GM12878 (cell line): ENCODE measurements around the gene IL12B. TPM values are rescaled to one million over a fixed set of nuclear protein-coding genes. Genes with fewer than 3 reads are reported as not detected.
A peak's percentile ranks its signal among the peaks of the same experiment; 100 is the strongest.

ENCODE experiments used
- ATAC-seq: fragments of 200-7000 bp; cut with Tn5 transposase; 3 replicates; pipeline ENCODE4 v1.9.1; 2020; ENCODE audit warnings: mild to moderate bottlenecking, moderate library complexity
- BruUV-seq: library from RNA; stranded (reverse); fragments of 400-500 nt; replicated peaks from 2 replicates; lab custom pipeline; 2021; lab: Mats Ljungman, UMichigan
- CTCF ChIA-PET: fragments of 300-600 bp; sonication (Branson Sonifier 250); formaldehyde crosslinking; extraction: SDS; loops from one replicate; lab custom pipeline; 2021; ENCODE audit warnings: inconsistent platforms; lab: Yijun Ruan, JAX
- POLR2A ChIA-PET: fragments of 350-600 bp; formaldehyde crosslinking; extraction: SDS; loops from one replicate; lab custom pipeline; 2021; ENCODE audit warnings: inconsistent platforms; lab: Charles Lee
- RAD21 ChIA-PET: fragments of 300-600 bp; sonication (Branson Sonifier 250); formaldehyde crosslinking; loops from one replicate; lab custom pipeline; 2023; ENCODE audit warnings: antibody characterized with exemption; ENCODE audit not compliant: unreplicated experiment; lab: Charles Lee
- SMC1A ChIA-PET: fragments of 300-600 bp; sonication (Branson Sonifier 250); formaldehyde crosslinking; loops from one replicate; lab custom pipeline; 2023; ENCODE audit not compliant: unreplicated experiment, uncharacterized antibody; lab: Charles Lee
- DNase-seq: peaks from one replicate; pipeline ENCODE4 v3.0.0-alpha.2; 2011; ENCODE audit warnings: low read depth, low spot score
- FAIRE-seq: peaks from 3 replicates; lab custom pipeline; 2011; peaks lifted over from hg19 to GRCh38; lab: Jason Lieb, UNC
- H2AFZ ChIP-seq: 2 replicates; pipeline ENCODE4 v1.6.0; 2011; ENCODE audit warnings: low read depth, low read length, control low read depth; ENCODE audit not compliant: control insufficient read depth
- H3K27ac ChIP-seq: 2 replicates; pipeline ENCODE4 v1.5.1; 2011; ENCODE audit warnings: control low read depth; ENCODE audit not compliant: control insufficient read depth, insufficient read depth
- H3K27me3 ChIP-seq, 2 experiments: replicated peaks in 1 of 2; 2 replicates each; pipeline versions ENCODE4 v1.6.0 to v1.6.1; 2011; ENCODE audit warnings: low read length in 1 of 2; ENCODE audit not compliant: control insufficient read depth in 2 of 2, insufficient read depth in 2 of 2
- H3K36me3 ChIP-seq, 2 experiments: 2 replicates each; pipeline ENCODE4 v1.5.1; 2011; ENCODE audit warnings: low read length in 1 of 2; ENCODE audit not compliant: control insufficient read depth in 2 of 2, insufficient read depth in 2 of 2
- H3K4me1 ChIP-seq: 2 replicates; pipeline ENCODE4 v1.6.1; 2011; ENCODE audit warnings: mild to moderate bottlenecking, low read length, moderate library complexity, mixed read lengths; ENCODE audit not compliant: control insufficient read depth, insufficient read depth
- H3K4me2 ChIP-seq: 2 replicates; pipeline ENCODE4 v1.6.0; 2011; ENCODE audit warnings: control low read depth; ENCODE audit not compliant: control insufficient read depth, insufficient read depth
- H3K4me3 ChIP-seq: fragments of 200-600 bp; sonication (generic); 2 replicates; pipeline ENCODE4 v1.5.1; 2016
- H3K79me2 ChIP-seq: 2 replicates; pipeline ENCODE4 v1.6.0; 2011; ENCODE audit warnings: low read length; ENCODE audit not compliant: control insufficient read depth, insufficient read depth
- H3K9ac ChIP-seq: 2 replicates; pipeline ENCODE4 v1.8.0; 2011; ENCODE audit warnings: low read length, control low read depth, mixed read lengths; ENCODE audit not compliant: control insufficient read depth, insufficient read depth
- H3K9me3 ChIP-seq: replicated peaks from 3 replicates; pipeline ENCODE4 v1.5.1; 2011; ENCODE audit warnings: mild to moderate bottlenecking, low read length; ENCODE audit not compliant: control insufficient read depth, insufficient read depth
- H4K20me1 ChIP-seq: 2 replicates; pipeline ENCODE4 v1.6.0; 2011; ENCODE audit not compliant: control insufficient read depth, insufficient read depth
- ASH2L ChIP-seq: fragments of 300-600, 200-600 bp; sonication (generic); IDR thresholded peaks from 2 replicates; pipeline ENCODE4 v1.6.1; 2017; ENCODE audit warnings: low read depth, mild to moderate bottlenecking, borderline replicate concordance
- EED ChIP-seq: sonication (generic); IDR thresholded peaks from 2 replicates; pipeline ENCODE4 v1.6.1; 2016; ENCODE audit warnings: antibody characterized with exemption, low read depth
- IRF4 ChIP-seq: IDR thresholded peaks from 2 replicates; pipeline ENCODE4 v1.6.1; 2011; ENCODE audit warnings: low read depth, low read length
- JUND ChIP-seq: IDR thresholded peaks from 2 replicates; pipeline ENCODE4 v1.6.1; 2012; ENCODE audit warnings: low read depth, mild to moderate bottlenecking, low read length, improper control_type of control experiment, moderate library complexity
- KDM1A ChIP-seq: fragments of 200-600 bp; sonication (generic); IDR thresholded peaks from 2 replicates; pipeline ENCODE4 v1.6.1; 2016; ENCODE audit warnings: borderline replicate concordance
- MXI1 ChIP-seq: fragments of 150-350 bp; IDR thresholded peaks from 2 replicates; pipeline ENCODE4 v1.6.1; 2011; ENCODE audit warnings: low read depth, mild to moderate bottlenecking, inconsistent platforms, low read length, improper control_type of control experiment
- SP1 ChIP-seq: IDR thresholded peaks from one replicate; pipeline ENCODE4 v1.6.1; 2011; ENCODE audit warnings: low read depth, low read length
- SPI1 ChIP-seq: IDR thresholded peaks from 2 replicates; pipeline ENCODE4 v1.6.1; 2011; ENCODE audit warnings: low read depth, mild to moderate bottlenecking, low read length, moderate library complexity, borderline replicate concordance; ENCODE audit not compliant: insufficient read depth
- TCF3 ChIP-seq: IDR thresholded peaks from 2 replicates; pipeline ENCODE4 v1.6.1; 2012; ENCODE audit warnings: low read depth, mild to moderate bottlenecking, low read length, borderline replicate concordance; ENCODE audit not compliant: insufficient read depth
- YBX1 ChIP-seq: fragments of 450-650 bp; IDR thresholded peaks from 2 replicates; pipeline ENCODE4 v1.6.1; 2016; ENCODE audit warnings: antibody characterized with exemption
- YY1 ChIP-seq: IDR thresholded peaks from 2 replicates; pipeline ENCODE4 v1.6.1; 2011; ENCODE audit warnings: low read depth, mild to moderate bottlenecking, low read length
- ZNF207 ChIP-seq: fragments of 450-650 bp; IDR thresholded peaks from 2 replicates; pipeline ENCODE4 v1.6.1; 2014; ENCODE audit warnings: antibody characterized with exemption, mild to moderate bottlenecking, borderline replicate concordance
- ZNF622 ChIP-seq: fragments of 450-650 bp; IDR thresholded peaks from 2 replicates; pipeline ENCODE4 v1.6.1; 2017; ENCODE audit warnings: mild to moderate bottlenecking, inconsistent platforms
- WGBS: methylation state at CpG from one replicate; pipeline ENCODE4 v1.1.6; 2016; ENCODE audit warnings: low lambda C conversion rate; ENCODE audit not compliant: insufficient replicate concordance, insufficient coverage; ENCODE audit errors: missing lambda C conversion rate; 5-methylcytosine and 5-hydroxymethylcytosine counted together
- in situ Hi-C: fragments of 300-500 bp; cut with MboI; formaldehyde crosslinking; loops from 9 replicates; pipeline ENCODE4 v1.14.3; 2018; ENCODE audit warnings: mixed read lengths
- intact Hi-C: fragments of 100-400 bp; cut with micrococcal nuclease; formaldehyde crosslinking; loops from one replicate; pipeline ENCODE4 v1.14.2; 2022; ENCODE audit not compliant: unreplicated experiment
- polyA plus RNA-seq, 11 experiments: library from polyadenylated mRNA; depleted of rRNA in 4 of 11; unstranded in 6 of 11; stranded (reverse) in 5 of 11; fragments of >200 nt; fragmentation: Nextera tagmentation in 4 of 11; fragmentation: Illumina TruSeq in 1 of 11; extraction: Ambion mirVana in 4 of 11; extraction: Trizol in 1 of 11; gene quantifications; 1 replicate in 1 of 11; 2 replicates in 10 of 11; pipeline versions ENCODE4 v1.2.1 to v1.2.3, GENCODE V29; 2011 to 2016; ENCODE audit warnings: inconsistent platforms in 2 of 11, missing spikeins in 2 of 11, low read depth in 1 of 11
- total RNA-seq, 4 experiments: library from RNA; depleted of rRNA in 3 of 4; stranded (reverse); fragments of >200 nt in 3 of 4; fragmentation: Illumina TruSeq in 1 of 4; extraction: Trizol in 1 of 4; gene quantifications; 2 replicates each; pipeline versions ENCODE4 v1.2.1 to v1.2.3, GENCODE V29; 2013 to 2021
- TF ChIP-seq, protein P1 (sequence below): fragments of 450-650 bp; IDR thresholded peaks from 2 replicates; pipeline ENCODE4 v1.6.1; 2017; ENCODE audit warnings: mild to moderate bottlenecking
- TF ChIP-seq, protein P2 (sequence below): fragments of 450-650 bp; IDR thresholded peaks from 2 replicates; pipeline ENCODE4 v1.6.1; 2018; ENCODE audit warnings: mild to moderate bottlenecking, low read depth, moderate library complexity; ENCODE audit not compliant: partially characterized antibody
- TF ChIP-seq, protein P3 (sequence below), 3 experiments: IDR thresholded peaks in 2 of 3; conservative IDR thresholded peaks in 1 of 3; 2 replicates each; pipeline ENCODE4 v1.5.1; 2011; ENCODE audit warnings: low read depth in 3 of 3, low read length in 3 of 3, mild to moderate bottlenecking in 3 of 3, control low read depth in 2 of 3, moderate library complexity in 2 of 3, inconsistent platforms in 1 of 3, mixed read lengths in 1 of 3; ENCODE audit not compliant: control insufficient read depth in 2 of 3, insufficient read depth in 1 of 3; ENCODE audit errors: extremely low read depth in 1 of 3

The IL12B gene
- total and polyA plus RNA-seq, 10 of the 15 experiments (the other 5 are each of a cell fraction or from before 2014, with no cell fraction given) = 0.15 to 0.72 (median 0.45) TPM

DNA sequence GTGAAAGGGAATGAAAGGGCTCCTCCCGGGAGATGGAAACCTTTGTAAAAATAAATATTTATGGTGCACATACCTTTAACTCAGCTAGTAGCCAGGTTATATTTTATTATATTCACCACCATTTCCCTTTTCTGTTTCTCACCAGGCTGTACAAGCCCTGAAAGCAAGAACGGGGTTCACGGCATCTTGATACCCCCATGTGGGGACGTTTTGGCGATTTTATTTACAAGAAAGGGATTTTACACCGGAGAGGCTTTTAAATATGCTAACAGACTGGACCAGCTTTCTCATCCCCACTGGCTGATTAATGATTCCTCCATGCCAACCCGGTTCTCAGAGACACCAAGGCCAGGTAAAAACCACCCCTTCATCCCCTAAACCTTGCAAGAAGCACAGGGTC lies 19.2 kb downstream of the IL12B start (continued):
- TF ChIP-seq YY1 = no peak
- TF ChIP-seq IRF4 = no peak
- TF ChIP-seq, all 136 proteins: peak for 0

DNA sequence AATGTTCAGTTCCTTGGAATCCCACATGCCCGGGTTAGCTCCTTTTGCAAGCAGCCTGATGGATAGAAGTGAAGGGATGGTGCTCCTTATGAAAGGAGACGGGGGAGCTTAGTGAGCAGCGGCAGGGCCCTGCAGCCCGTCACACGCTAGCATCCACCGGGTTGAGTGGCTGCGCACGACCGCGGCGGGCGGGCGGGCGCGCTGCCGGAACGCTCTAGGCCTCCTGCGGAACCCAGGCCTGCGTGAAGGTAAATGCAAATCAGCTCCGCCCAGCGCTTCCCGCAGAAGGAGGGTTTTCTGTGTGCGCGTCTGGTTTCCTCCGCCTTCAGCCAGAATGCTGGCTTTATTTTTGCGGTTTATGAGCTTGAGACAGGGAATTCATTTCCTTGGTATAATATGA lies 19.8 kb downstream of the IL12B start:
- no peaks in the 10 kb centered on the region for H3K4me1 ChIP-seq
- ChIA-PET SMC1A (interaction anchor here (1.0 to 2.4 kb wide), 6 partner anchors 15 to 690 kb away, joined by 3 to 16 read pairs (median 4); no protein-coding TSS in a partner anchor), RAD21 (interaction anchor here (1.0 kb wide), 1 partner anchor 154 kb away, joined by 7 read pairs; no protein-coding TSS in a partner anchor), POLR2A (no interaction called here), CTCF (interaction anchor here (0.8 to 4.0 kb wide), 5 partner anchors 10 to 178 kb away, joined by 3 to 27 read pairs (median 5); no protein-coding TSS in a partner anchor)
- H3K9ac ChIP-seq = no peak overlapping the region
- no peak for FAIRE-seq
- ATAC-seq = peak; percentile 89; the same call in 2 of the 3 replicates
- H4K20me1 ChIP-seq = no peaks in the 10 kb centered on the region
- H3K79me2 ChIP-seq = no peaks in the 10 kb centered on the region
- H3K4me3 ChIP-seq = peak overlapping the region; percentile 27; the same call in 1 of the 2 replicates
- no peak overlapping the region for H3K27ac ChIP-seq
- 0 out of 4 replicates have a peak, but pooled peaks cover 0 to 2% of the 10 kb centered on the region in 2 experiments for H3K27me3 ChIP-seq
- no peak for DNase-seq
- no peaks in the 10 kb centered on the region for H3K36me3 ChIP-seq
- in situ Hi-C loops = no loop called here
- intact Hi-C loops = no loop called here
- BruUV-seq = no TSS peak
- no peak overlapping the region for H2AFZ ChIP-seq
- under 1% methylated on average over 26 of the region's 26 CpGs for WGBS
- no peaks in the 10 kb centered on the region for H3K9me3 ChIP-seq
- TF ChIP-seq ZNF207 (no peak), EED (no peak), ZNF622 (no peak), ASH2L (no peak), KDM1A (no peak), SPI1 (no peak), SP1 (no peak), YBX1 (no peak), TCF3 (no peak), MXI1 (no peak), JUND (no peak)
- TF ChIP-seq, protein P1, sequence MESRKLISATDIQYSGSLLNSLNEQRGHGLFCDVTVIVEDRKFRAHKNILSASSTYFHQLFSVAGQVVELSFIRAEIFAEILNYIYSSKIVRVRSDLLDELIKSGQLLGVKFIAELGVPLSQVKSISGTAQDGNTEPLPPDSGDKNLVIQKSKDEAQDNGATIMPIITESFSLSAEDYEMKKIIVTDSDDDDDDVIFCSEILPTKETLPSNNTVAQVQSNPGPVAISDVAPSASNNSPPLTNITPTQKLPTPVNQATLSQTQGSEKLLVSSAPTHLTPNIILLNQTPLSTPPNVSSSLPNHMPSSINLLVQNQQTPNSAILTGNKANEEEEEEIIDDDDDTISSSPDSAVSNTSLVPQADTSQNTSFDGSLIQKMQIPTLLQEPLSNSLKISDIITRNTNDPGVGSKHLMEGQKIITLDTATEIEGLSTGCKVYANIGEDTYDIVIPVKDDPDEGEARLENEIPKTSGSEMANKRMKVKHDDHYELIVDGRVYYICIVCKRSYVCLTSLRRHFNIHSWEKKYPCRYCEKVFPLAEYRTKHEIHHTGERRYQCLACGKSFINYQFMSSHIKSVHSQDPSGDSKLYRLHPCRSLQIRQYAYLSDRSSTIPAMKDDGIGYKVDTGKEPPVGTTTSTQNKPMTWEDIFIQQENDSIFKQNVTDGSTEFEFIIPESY = no peak
- TF ChIP-seq, protein P2, sequence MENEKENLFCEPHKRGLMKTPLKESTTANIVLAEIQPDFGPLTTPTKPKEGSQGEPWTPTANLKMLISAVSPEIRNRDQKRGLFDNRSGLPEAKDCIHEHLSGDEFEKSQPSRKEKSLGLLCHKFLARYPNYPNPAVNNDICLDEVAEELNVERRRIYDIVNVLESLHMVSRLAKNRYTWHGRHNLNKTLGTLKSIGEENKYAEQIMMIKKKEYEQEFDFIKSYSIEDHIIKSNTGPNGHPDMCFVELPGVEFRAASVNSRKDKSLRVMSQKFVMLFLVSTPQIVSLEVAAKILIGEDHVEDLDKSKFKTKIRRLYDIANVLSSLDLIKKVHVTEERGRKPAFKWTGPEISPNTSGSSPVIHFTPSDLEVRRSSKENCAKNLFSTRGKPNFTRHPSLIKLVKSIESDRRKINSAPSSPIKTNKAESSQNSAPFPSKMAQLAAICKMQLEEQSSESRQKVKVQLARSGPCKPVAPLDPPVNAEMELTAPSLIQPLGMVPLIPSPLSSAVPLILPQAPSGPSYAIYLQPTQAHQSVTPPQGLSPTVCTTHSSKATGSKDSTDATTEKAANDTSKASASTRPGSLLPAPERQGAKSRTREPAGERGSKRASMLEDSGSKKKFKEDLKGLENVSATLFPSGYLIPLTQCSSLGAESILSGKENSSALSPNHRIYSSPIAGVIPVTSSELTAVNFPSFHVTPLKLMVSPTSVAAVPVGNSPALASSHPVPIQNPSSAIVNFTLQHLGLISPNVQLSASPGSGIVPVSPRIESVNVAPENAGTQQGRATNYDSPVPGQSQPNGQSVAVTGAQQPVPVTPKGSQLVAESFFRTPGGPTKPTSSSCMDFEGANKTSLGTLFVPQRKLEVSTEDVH = no peak
- TF ChIP-seq, protein P3, sequence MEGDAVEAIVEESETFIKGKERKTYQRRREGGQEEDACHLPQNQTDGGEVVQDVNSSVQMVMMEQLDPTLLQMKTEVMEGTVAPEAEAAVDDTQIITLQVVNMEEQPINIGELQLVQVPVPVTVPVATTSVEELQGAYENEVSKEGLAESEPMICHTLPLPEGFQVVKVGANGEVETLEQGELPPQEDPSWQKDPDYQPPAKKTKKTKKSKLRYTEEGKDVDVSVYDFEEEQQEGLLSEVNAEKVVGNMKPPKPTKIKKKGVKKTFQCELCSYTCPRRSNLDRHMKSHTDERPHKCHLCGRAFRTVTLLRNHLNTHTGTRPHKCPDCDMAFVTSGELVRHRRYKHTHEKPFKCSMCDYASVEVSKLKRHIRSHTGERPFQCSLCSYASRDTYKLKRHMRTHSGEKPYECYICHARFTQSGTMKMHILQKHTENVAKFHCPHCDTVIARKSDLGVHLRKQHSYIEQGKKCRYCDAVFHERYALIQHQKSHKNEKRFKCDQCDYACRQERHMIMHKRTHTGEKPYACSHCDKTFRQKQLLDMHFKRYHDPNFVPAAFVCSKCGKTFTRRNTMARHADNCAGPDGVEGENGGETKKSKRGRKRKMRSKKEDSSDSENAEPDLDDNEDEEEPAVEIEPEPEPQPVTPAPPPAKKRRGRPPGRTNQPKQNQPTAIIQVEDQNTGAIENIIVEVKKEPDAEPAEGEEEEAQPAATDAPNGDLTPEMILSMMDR (IDR thresholded peaks at IDR 0.05 in 2 of 3, conservative IDR thresholded peaks at IDR 0.05 in 1 of 3; ENCODE audit: control insufficient read depth in 2 of 3, extremely low read depth in 1 of 3, insufficient read depth in 1 of 3, low read depth in 3 of 3, low read length in 3 of 3) = no peak
- TF ChIP-seq, all 136 proteins: peak for 0
- H3K4me2 ChIP-seq = no peak overlapping the region
